Loucy (cell line): ENCODE results near the gene KIAA0319L.
A peak's percentile ranks its signal among the peaks of the same experiment; 100 is the strongest.

Source experiments
- H2AFZ ChIP-seq: fragments of 200-600 bp; sonication (generic); 2 replicates; pipeline ENCODE4 v1.6.0; 2016; ENCODE audit warnings: antibody characterized with exemption, mild to moderate bottlenecking, low read length, moderate library complexity
- H3F3A ChIP-seq: fragments of 200-600 bp; 2 replicates; pipeline ENCODE4 v1.6.0; 2016; ENCODE audit warnings: antibody characterized with exemption, low read depth, mild to moderate bottlenecking
- H3K27me3 ChIP-seq: fragments of 200-600 bp; sonication (generic); 2 replicates; pipeline ENCODE4 v1.6.1; 2014; ENCODE audit warnings: low read length, mild to moderate bottlenecking; ENCODE audit not compliant: insufficient read depth, poor library complexity, severe bottlenecking
- H3K36me3 ChIP-seq: fragments of 200-600 bp; sonication (generic); 2 replicates; pipeline ENCODE4 v1.6.1; 2016; ENCODE audit warnings: low read length; ENCODE audit not compliant: insufficient read depth
- H3K4me1 ChIP-seq: fragments of 200-600 bp; sonication (generic); 2 replicates; pipeline ENCODE4 v1.5.1; 2014; ENCODE audit warnings: low read length, mild to moderate bottlenecking; ENCODE audit not compliant: insufficient read depth, poor library complexity, severe bottlenecking
- H3K4me2 ChIP-seq: fragments of 200-600 bp; sonication (generic); 2 replicates; pipeline ENCODE4 v1.6.0; 2014; ENCODE audit warnings: antibody characterized with exemption, low read length, low read depth, mild to moderate bottlenecking; ENCODE audit not compliant: poor library complexity, severe bottlenecking
- H3K4me3 ChIP-seq: fragments of 200-600 bp; sonication (generic); 2 replicates; pipeline ENCODE4 v1.5.1; 2014; ENCODE audit warnings: low read length, mild to moderate bottlenecking, mixed read lengths; ENCODE audit not compliant: poor library complexity, severe bottlenecking
- H3K79me2 ChIP-seq: fragments of 200-600 bp; sonication (generic); 2 replicates; pipeline ENCODE4 v1.6.1; 2014; ENCODE audit warnings: low read length; ENCODE audit not compliant: insufficient read depth
- H3K9ac ChIP-seq: fragments of 200-600 bp; sonication (generic); 2 replicates; pipeline ENCODE4 v1.6.0; 2014; ENCODE audit warnings: mild to moderate bottlenecking, low read depth, low read length, moderate library complexity; ENCODE audit not compliant: poor library complexity, severe bottlenecking
- H3K9me2 ChIP-seq: fragments of 200-600 bp; sonication (generic); replicated peaks from 2 replicates; pipeline ENCODE4 v1.6.1; 2016; ENCODE audit warnings: low read depth, low read length, mixed read lengths
- H3K9me3 ChIP-seq: fragments of 200-600 bp; sonication (generic); 2 replicates; pipeline ENCODE4 v1.6.1; 2014; ENCODE audit warnings: mild to moderate bottlenecking, antibody characterized with exemption, low read length, low read depth; ENCODE audit not compliant: insufficient read depth
- H4K20me1 ChIP-seq: fragments of 200-600 bp; sonication (generic); 2 replicates; pipeline ENCODE4 v1.6.0; 2014; ENCODE audit warnings: antibody characterized with exemption, low read length, mild to moderate bottlenecking; ENCODE audit not compliant: insufficient read depth, poor library complexity, severe bottlenecking
- CTCF ChIP-seq: fragments of 200-600 bp; sonication (generic); conservative IDR thresholded peaks from 2 replicates; pipeline ENCODE4 v1.5.1; 2014; ENCODE audit warnings: mild to moderate bottlenecking, antibody characterized with exemption, low read length
- EZH2phosphoT487 ChIP-seq: fragments of 200-600 bp; IDR thresholded peaks from 2 replicates; pipeline ENCODE4 v1.6.1; 2018; ENCODE audit warnings: antibody characterized with exemption, mild to moderate bottlenecking, moderate library complexity, borderline replicate concordance

Gene KIAA0319L

DNA sequence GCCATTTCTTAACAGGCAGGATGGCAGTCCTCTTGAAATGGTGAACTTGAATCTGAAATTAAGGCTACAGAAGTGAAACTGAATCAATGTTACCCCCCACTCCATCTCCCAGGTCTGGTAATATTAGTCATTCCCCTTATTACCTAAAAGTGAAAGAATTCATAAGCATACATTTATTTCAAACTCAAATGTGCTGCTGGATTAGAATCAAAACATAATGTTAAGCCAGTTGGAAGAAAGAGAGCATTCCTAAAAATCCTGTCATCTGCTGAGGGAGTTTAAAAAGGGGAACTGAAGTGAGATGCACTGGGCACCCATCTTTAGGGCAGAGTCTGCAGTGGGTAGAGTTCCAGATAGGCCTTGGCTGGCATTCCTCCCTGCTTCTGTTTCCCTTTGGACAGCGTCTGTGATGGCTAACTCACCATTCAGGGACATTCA, 17.4 kb downstream of the KIAA0319L start:
- Histone ChIP-seq H3K4me3 (no peak overlapping the region), H3K27me3 (no peaks in the 10 kb centered on the region), H3K4me1 (peaks cover 24% of the 10 kb centered on the region), H4K20me1 (peaks cover 9% of the 10 kb centered on the region), H3K79me2 (peaks cover 73% of the 10 kb centered on the region), H2AFZ (no peak overlapping the region), H3K9ac (no peak overlapping the region), H3K9me3 (no peaks in the 10 kb centered on the region), H3K9me2 (no peaks in the 10 kb centered on the region), H3K4me2 (no peak overlapping the region), H3F3A (no peaks in the 10 kb centered on the region), H3K36me3 (0 out of 2 replicates have a peak, but pooled peaks cover 5% of the 10 kb centered on the region)
- no peak for TF ChIP-seq CTCF
- TF ChIP-seq EZH2phosphoT487, result no peak

DNA sequence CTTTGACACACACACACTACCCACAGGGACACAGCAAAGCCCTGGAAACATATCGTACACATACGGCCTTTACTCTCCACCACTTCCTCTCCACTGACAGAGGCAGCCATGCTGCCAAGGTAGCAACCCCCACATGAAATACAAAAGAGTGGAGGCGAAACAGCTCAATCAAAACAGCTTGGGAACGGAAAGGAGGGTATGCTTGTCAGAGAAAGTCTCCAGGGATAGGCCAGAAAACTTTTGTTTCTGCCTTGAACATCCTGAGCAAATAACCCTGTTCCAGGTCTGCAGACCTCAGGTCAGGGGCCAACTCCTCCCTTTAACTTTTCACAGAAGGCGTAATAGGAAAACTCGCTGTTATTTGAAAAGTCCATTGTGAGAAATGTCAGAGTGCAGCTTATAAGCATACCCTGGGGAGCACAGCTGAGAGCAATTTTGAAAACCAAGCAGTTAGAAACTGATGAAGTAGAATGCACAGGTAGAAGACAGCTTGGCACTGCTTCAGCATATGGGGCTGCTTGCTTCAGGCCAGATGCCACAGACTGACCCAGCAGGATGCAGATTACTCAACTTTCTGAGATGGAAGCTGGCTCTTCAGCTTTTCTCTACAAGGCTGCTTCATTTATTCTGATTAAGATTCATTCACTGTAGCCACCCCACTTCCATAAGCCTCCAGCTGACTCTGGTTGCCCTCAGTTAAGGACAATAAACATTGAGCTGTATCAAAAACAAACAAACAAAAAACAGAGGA, 18.0 kb downstream of the KIAA0319L start:
- Histone ChIP-seq H3K36me3 (0 out of 2 replicates have a peak, but pooled peaks cover 5% of the 10 kb centered on the region), H3K4me3 (no peak overlapping the region), H3K4me1 (peaks cover 18% of the 10 kb centered on the region), H3K27me3 (no peaks in the 10 kb centered on the region), H3K79me2 (peaks cover 68% of the 10 kb centered on the region), H2AFZ (no peak overlapping the region), H3K9ac (no peak overlapping the region), H3K4me2 (peak overlapping the region; percentile 12), H3K9me3 (no peaks in the 10 kb centered on the region), H4K20me1 (peaks cover 6% of the 10 kb centered on the region), H3K9me2 (no peaks in the 10 kb centered on the region), H3F3A (no peaks in the 10 kb centered on the region)
- no peak for TF ChIP-seq EZH2phosphoT487
- TF ChIP-seq CTCF, result no peak

DNA sequence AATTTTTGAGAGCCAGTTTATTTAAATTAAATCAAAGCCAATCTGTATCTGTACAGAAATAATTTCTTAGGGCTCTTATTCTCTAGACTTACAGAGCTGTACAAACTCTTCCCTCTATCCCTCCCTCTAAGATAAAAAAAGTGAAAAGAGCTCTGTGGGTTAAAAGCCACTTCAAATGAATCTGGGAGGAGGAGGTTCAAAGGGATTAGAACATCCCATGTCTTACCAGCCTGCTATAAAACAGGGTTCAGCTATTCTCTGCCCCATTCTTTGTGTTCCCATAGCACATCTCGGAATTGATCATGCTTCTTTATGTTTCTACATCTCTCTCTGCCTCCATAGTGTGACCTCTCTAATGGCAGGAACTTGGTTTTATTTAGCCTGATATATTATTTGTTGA, 19.4 kb downstream of the KIAA0319L start:
- Histone ChIP-seq H2AFZ (no peak overlapping the region), H3K9ac (no peak overlapping the region), H3K4me3 (no peak overlapping the region), H3K4me1 (peaks cover 18% of the 10 kb centered on the region), H4K20me1 (peaks cover 5% of the 10 kb centered on the region), H3K9me2 (no peaks in the 10 kb centered on the region), H3K36me3 (0 out of 2 replicates have a peak, but pooled peaks cover 5% of the 10 kb centered on the region), H3K79me2 (peaks cover 67% of the 10 kb centered on the region), H3K4me2 (no peak overlapping the region), H3F3A (no peaks in the 10 kb centered on the region), H3K27me3 (no peaks in the 10 kb centered on the region), H3K9me3 (no peaks in the 10 kb centered on the region)
- TF ChIP-seq CTCF (no peak), EZH2phosphoT487 (no peak)
